ENCODE data around the gene PLCL2.

The PLCL2 gene

GRCh38 chr3:17077606-17078005, 192.9 kb downstream of the PLCL2 start:
- H3K9me3 ChIP-seq (ENCODE audit: control insufficient read depth, low read depth, low read length): no peaks in the 10 kb centered on the region
- no peak overlapping the region for H3K4me3 ChIP-seq (ENCODE audit: low read length)
- no peak overlapping the region for H3K27ac ChIP-seq (ENCODE audit: low read length)
- H3K36me3 ChIP-seq (ENCODE audit: control insufficient read depth, low read depth, low read length): no peaks in the 10 kb centered on the region
- H3K4me1 ChIP-seq (ENCODE audit: control insufficient read depth, low read depth, low read length): no peaks in the 10 kb centered on the region
- H3K27me3 ChIP-seq (ENCODE audit: control insufficient read depth, insufficient read depth, low read length): no peaks in the 10 kb centered on the region
- H3K9ac ChIP-seq (ENCODE audit: low read length): no peak overlapping the region

DNA sequence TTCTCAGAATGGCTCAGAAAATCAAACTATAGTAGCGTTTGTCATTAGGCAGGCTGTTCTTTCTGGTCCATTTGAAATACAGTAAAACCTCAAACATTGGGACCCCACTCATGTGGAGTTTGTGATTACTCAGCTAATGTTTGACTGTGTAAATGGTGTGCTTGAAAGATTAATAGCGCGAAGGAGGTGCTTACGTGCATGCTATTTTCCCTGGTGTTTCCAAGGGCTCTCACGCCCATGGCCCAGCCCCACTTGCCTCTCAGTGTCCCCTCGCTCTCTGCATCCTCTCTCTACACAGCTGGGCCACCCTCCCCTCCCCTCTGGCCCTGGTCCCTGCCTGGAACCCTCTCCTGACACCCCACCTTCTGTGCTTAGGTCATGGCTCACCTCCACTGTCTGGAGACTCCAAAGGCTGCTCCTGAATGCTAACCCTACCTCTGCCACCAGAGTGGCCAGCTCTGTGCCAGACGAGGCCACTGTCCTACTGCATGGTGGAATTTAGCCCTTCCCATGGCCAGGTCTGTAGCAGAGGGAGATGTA, 194.2 kb downstream of the PLCL2 start:
- no peak overlapping the region for H3K27ac ChIP-seq (ENCODE audit: low read length)
- H3K4me3 ChIP-seq (ENCODE audit: low read length): no peak overlapping the region
- no peaks in the 10 kb centered on the region for H3K9me3 ChIP-seq (ENCODE audit: control insufficient read depth, low read depth, low read length)
- no peaks in the 10 kb centered on the region for H3K27me3 ChIP-seq (ENCODE audit: control insufficient read depth, insufficient read depth, low read length)
- no peaks in the 10 kb centered on the region for H3K4me1 ChIP-seq (ENCODE audit: control insufficient read depth, low read depth, low read length)
- no peak overlapping the region for H3K9ac ChIP-seq (ENCODE audit: low read length)
- no peaks in the 10 kb centered on the region for H3K36me3 ChIP-seq (ENCODE audit: control insufficient read depth, low read depth, low read length)

DNA sequence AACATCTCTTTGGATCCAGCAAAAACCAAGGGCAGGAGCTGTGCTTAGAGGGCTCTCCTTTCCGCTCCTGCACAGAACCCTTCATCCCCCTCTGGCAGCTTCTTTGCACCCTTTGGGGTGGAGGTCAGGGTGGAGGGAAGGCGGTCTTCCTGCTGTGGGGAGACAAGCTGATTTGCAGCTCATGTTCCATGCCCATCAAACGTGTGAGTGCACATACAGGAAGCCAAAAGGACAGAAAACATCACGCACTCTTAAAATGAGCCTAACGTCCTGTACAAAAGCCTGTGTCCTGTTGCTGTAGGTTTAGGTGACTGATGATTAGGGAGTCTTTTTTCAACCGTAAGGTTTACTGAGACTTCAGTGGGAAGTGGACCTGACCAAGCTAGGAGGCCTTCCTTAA, 195.2 kb downstream of the PLCL2 start:
- Histone ChIP-seq H3K9ac (ENCODE audit: low read length) (no peak overlapping the region), H3K36me3 (ENCODE audit: control insufficient read depth, low read depth, low read length) (no peaks in the 10 kb centered on the region), H3K4me1 (ENCODE audit: control insufficient read depth, low read depth, low read length) (no peaks in the 10 kb centered on the region), H3K27ac (ENCODE audit: low read length) (no peak overlapping the region), H3K27me3 (ENCODE audit: control insufficient read depth, insufficient read depth, low read length) (no peaks in the 10 kb centered on the region), H3K4me3 (ENCODE audit: low read length) (no peak overlapping the region), H3K9me3 (ENCODE audit: control insufficient read depth, low read depth, low read length) (no peaks in the 10 kb centered on the region)

DNA sequence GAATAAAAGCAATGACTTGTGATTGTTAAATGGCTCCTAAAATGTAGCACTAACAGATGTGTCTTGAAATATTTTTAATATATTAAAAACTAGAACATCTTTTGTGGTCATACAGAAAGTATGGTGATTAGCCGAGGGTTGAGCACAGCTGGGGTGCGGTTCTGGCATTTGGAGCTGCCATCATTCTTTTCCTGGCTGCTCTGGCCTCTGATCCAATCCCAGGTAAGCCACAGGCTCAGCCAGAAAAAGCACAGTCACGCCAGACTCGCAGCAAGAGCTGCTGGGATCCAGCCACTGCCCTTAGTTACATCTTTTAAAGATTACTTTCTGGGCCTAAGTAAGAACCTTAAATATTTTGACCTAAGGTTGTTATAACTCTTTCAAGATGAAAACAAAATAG, 196.8 kb downstream of the PLCL2 start:
- Histone ChIP-seq H3K36me3 (ENCODE audit: control insufficient read depth, low read depth, low read length) (no peaks in the 10 kb centered on the region), H3K9me3 (ENCODE audit: control insufficient read depth, low read depth, low read length) (no peaks in the 10 kb centered on the region), H3K27ac (ENCODE audit: low read length) (no peak overlapping the region), H3K9ac (ENCODE audit: low read length) (no peak overlapping the region), H3K4me3 (ENCODE audit: low read length) (no peak overlapping the region), H3K27me3 (ENCODE audit: control insufficient read depth, insufficient read depth, low read length) (no peaks in the 10 kb centered on the region), H3K4me1 (ENCODE audit: control insufficient read depth, low read depth, low read length) (no peaks in the 10 kb centered on the region)

DNA sequence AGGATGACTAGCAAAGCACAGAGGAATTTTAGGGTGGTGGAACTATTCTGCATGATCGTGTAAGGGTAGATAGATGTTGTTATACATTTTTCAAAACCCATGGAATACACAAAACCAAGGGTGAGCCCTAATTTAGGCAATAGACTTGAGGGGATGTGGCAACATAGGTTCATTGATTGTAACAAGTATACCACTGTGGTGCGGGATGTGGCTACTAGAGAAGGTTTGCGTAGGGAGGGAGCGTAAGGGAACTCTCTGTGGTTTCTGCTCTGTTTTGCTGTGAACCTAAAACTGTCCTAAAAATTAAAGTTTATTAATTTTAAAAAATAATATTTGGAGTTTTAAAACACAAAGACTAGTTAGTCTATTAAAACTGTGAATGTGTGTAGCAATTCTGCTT, 202.8 kb downstream of the PLCL2 start:
- Histone ChIP-seq H3K4me1 (ENCODE audit: control insufficient read depth, low read depth, low read length) (peaks cover 27% of the 10 kb centered on the region), H3K4me3 (ENCODE audit: low read length) (no peak overlapping the region), H3K9me3 (ENCODE audit: control insufficient read depth, low read depth, low read length) (no peaks in the 10 kb centered on the region), H3K9ac (ENCODE audit: low read length) (no peak overlapping the region), H3K36me3 (ENCODE audit: control insufficient read depth, low read depth, low read length) (no peaks in the 10 kb centered on the region), H3K27me3 (ENCODE audit: control insufficient read depth, insufficient read depth, low read length) (no peaks in the 10 kb centered on the region), H3K27ac (ENCODE audit: low read length) (no peak overlapping the region)

GRCh38 chr3:17088017-17088416, 203.3 kb downstream of the PLCL2 start:
- Histone ChIP-seq H3K36me3 (ENCODE audit: control insufficient read depth, low read depth, low read length) (no peaks in the 10 kb centered on the region), H3K4me1 (ENCODE audit: control insufficient read depth, low read depth, low read length) (peaks cover 32% of the 10 kb centered on the region), H3K27ac (ENCODE audit: low read length) (no peak overlapping the region), H3K9me3 (ENCODE audit: control insufficient read depth, low read depth, low read length) (no peaks in the 10 kb centered on the region), H3K9ac (ENCODE audit: low read length) (no peak overlapping the region), H3K27me3 (ENCODE audit: control insufficient read depth, insufficient read depth, low read length) (no peaks in the 10 kb centered on the region), H3K4me3 (ENCODE audit: low read length) (no peak overlapping the region)

DNA sequence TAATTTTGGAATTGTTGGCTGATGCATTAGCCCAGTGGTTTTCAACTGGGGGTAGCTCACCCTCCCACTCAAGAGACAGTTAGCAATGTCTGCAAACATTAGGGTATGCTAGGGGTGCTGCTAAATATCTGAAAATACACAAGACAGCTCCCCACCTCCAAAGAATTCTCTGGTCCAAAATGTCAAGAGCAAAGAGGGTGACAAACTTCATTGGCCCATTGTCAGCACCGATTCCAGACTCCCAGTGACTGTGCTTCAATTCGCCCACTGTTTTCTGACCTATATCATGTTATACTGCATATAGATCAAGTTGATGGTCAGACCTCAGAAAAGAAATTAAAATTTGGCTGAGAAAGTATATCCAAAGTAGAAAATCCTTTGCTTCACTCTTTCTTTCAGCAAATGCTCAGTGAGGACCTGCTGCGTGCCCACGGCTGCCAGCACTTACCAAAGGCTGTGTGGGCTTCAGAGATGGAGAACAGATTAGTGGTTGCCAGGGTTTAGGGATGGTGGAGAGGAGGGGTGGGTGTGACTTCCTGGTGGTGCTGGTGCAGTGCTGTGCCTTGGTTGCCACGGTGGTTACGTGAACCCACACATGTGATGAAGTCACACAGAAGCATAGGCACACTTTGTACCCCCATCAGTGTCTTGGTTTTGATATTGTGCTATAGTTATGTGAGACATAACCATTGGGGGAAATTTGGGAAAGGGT, 204.0 kb downstream of the PLCL2 start:
- Histone ChIP-seq H3K36me3 (ENCODE audit: control insufficient read depth, low read depth, low read length) (no peaks in the 10 kb centered on the region), H3K4me3 (ENCODE audit: low read length) (no peak overlapping the region), H3K4me1 (ENCODE audit: control insufficient read depth, low read depth, low read length) (peaks cover 32% of the 10 kb centered on the region), H3K27me3 (ENCODE audit: control insufficient read depth, insufficient read depth, low read length) (no peaks in the 10 kb centered on the region), H3K9me3 (ENCODE audit: control insufficient read depth, low read depth, low read length) (no peaks in the 10 kb centered on the region), H3K27ac (ENCODE audit: low read length) (no peak overlapping the region), H3K9ac (ENCODE audit: low read length) (no peak overlapping the region)

GRCh38 chr3:17089314-17089700, 204.6 kb downstream of the PLCL2 start:
- no peak overlapping the region for H3K9ac ChIP-seq (ENCODE audit: low read length)
- H3K27ac ChIP-seq (ENCODE audit: low read length): no peak overlapping the region
- no peaks in the 10 kb centered on the region for H3K36me3 ChIP-seq (ENCODE audit: control insufficient read depth, low read depth, low read length)
- H3K27me3 ChIP-seq (ENCODE audit: control insufficient read depth, insufficient read depth, low read length): no peaks in the 10 kb centered on the region
- no peak overlapping the region for H3K4me3 ChIP-seq (ENCODE audit: low read length)
- no peaks in the 10 kb centered on the region for H3K9me3 ChIP-seq (ENCODE audit: control insufficient read depth, low read depth, low read length)
- H3K4me1 ChIP-seq (ENCODE audit: control insufficient read depth, low read depth, low read length): peaks cover 36% of the 10 kb centered on the region

- Histone ChIP-seq H3K9me3 (ENCODE audit: control insufficient read depth, low read depth, low read length) (no peaks in the 10 kb centered on the region), H3K36me3 (ENCODE audit: control insufficient read depth, low read depth, low read length) (no peaks in the 10 kb centered on the region), H3K9ac (ENCODE audit: low read length) (no peak overlapping the region), H3K4me3 (ENCODE audit: low read length) (no peak overlapping the region), H3K27ac (ENCODE audit: low read length) (no peak overlapping the region), H3K4me1 (ENCODE audit: control insufficient read depth, low read depth, low read length) (peaks cover 45% of the 10 kb centered on the region), H3K27me3 (ENCODE audit: control insufficient read depth, insufficient read depth, low read length) (no peaks in the 10 kb centered on the region)
Observed at GRCh38 chr3:17090280-17090983, 205.7 kb downstream of the PLCL2 start.

DNA sequence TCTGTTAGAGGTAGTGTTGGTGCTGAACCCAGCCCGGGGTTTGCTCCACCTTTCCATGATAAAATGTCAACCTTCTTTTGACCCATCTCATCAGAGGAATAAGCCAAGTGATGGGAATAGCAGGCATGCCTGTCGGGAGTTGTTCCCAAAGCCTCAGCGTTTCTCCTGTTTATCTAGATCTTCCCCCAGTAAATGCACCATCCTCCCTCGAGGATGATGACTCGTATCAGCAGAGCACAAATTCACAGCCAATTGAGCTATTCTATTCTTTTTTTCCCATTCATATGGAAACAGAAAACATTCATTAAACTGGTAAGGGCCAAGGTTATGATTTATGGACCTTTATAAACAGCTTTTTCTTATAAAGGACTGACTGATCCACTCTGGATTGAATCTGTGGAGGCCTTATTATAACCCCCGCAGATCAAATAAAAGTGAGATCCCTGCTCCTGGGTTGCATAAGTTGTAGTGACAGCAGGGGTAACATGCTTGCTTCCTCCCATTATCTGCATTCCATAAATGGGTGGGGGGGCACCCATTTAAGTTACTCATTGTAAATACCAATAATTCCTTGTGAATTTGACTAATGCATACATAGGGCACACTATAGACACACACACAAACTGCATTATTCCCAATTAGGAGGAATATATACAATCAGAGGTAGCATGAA, 207.3 kb downstream of the PLCL2 start:
- Histone ChIP-seq H3K27me3 (ENCODE audit: control insufficient read depth, insufficient read depth, low read length) (no peaks in the 10 kb centered on the region), H3K4me3 (ENCODE audit: low read length) (no peak overlapping the region), H3K9me3 (ENCODE audit: control insufficient read depth, low read depth, low read length) (no peaks in the 10 kb centered on the region), H3K36me3 (ENCODE audit: control insufficient read depth, low read depth, low read length) (no peaks in the 10 kb centered on the region), H3K4me1 (ENCODE audit: control insufficient read depth, low read depth, low read length) (peaks cover 45% of the 10 kb centered on the region), H3K9ac (ENCODE audit: low read length) (no peak overlapping the region), H3K27ac (ENCODE audit: low read length) (no peak overlapping the region)

GRCh38 chr3:17092583-17092933, 207.8 kb downstream of the PLCL2 start:
- Histone ChIP-seq H3K27me3 (ENCODE audit: control insufficient read depth, insufficient read depth, low read length) (no peaks in the 10 kb centered on the region), H3K9me3 (ENCODE audit: control insufficient read depth, low read depth, low read length) (no peaks in the 10 kb centered on the region), H3K4me3 (ENCODE audit: low read length) (no peak overlapping the region), H3K4me1 (ENCODE audit: control insufficient read depth, low read depth, low read length) (peaks cover 45% of the 10 kb centered on the region), H3K27ac (ENCODE audit: low read length) (no peak overlapping the region), H3K9ac (ENCODE audit: low read length) (no peak overlapping the region), H3K36me3 (ENCODE audit: control insufficient read depth, low read depth, low read length) (no peaks in the 10 kb centered on the region)

Measured in iPS-18a (cell line).